Mesenchymal stem cell (in vitro differentiated cells and primary cell): ENCODE measurements around the gene ZFP36.
"Not testable (repeated sequence)": the region's sequence is repeated elsewhere in the genome, so short reads cannot be mapped to it uniquely, and the experiment has no call there.

Source experiments
- DNase-seq: peaks from one replicate; pipeline ENCODE4 v3.0.0-alpha.2; 2013
- H2AFZ ChIP-seq: one replicate; pipeline ENCODE4 v1.6.1; 2013; ENCODE audit warnings: low read depth, mild to moderate bottlenecking, control low read depth, inconsistent platforms, low read length, moderate library complexity
- H2AK5ac ChIP-seq: 2 replicates; pipeline ENCODE4 v1.6.1; 2013; ENCODE audit warnings: low read length, moderate library complexity, mild to moderate bottlenecking, inconsistent platforms; ENCODE audit not compliant: severe bottlenecking
- H2BK120ac ChIP-seq: one replicate; pipeline ENCODE4 v1.6.1; 2013; ENCODE audit warnings: low read depth, mild to moderate bottlenecking, inconsistent platforms, low read length, moderate library complexity
- H2BK12ac ChIP-seq, 2 experiments: one replicate each; pipeline ENCODE4 v1.6.1; 2013; ENCODE audit warnings: inconsistent platforms in 2 of 2, low read length in 2 of 2, mild to moderate bottlenecking in 2 of 2, moderate library complexity in 2 of 2, control low read depth in 1 of 2
- H2BK15ac ChIP-seq: one replicate; pipeline ENCODE4 v1.6.1; 2013; ENCODE audit warnings: mild to moderate bottlenecking, low read depth, inconsistent platforms; ENCODE audit not compliant: poor library complexity, severe bottlenecking
- H2BK5ac ChIP-seq: 2 replicates; pipeline ENCODE4 v1.6.1; 2013; ENCODE audit warnings: low read depth, mild to moderate bottlenecking, low read length, control low read depth, inconsistent platforms; ENCODE audit not compliant: poor library complexity, severe bottlenecking
- H3K14ac ChIP-seq, 2 experiments: one replicate each; pipeline ENCODE4 v1.6.1; 2013; ENCODE audit warnings: inconsistent platforms in 2 of 2, low read length in 2 of 2, control low read depth in 1 of 2, mild to moderate bottlenecking in 1 of 2, moderate library complexity in 1 of 2
- H3K18ac ChIP-seq, 2 experiments: one replicate each; pipeline ENCODE4 v1.6.1; 2013; ENCODE audit warnings: inconsistent platforms in 2 of 2, low read length in 2 of 2, control low read depth in 1 of 2, low read depth in 1 of 2, mild to moderate bottlenecking in 1 of 2
- H3K23ac ChIP-seq, 2 experiments: one replicate each; pipeline ENCODE4 v1.6.1; 2013; ENCODE audit warnings: inconsistent platforms in 2 of 2, low read length in 2 of 2, mild to moderate bottlenecking in 2 of 2, moderate library complexity in 2 of 2, control low read depth in 1 of 2
- H3K27ac ChIP-seq: 2 replicates; pipeline ENCODE4 v1.5.1; 2013; ENCODE audit warnings: mild to moderate bottlenecking, moderate library complexity, low read length, control low read depth, inconsistent platforms; ENCODE audit not compliant: poor library complexity, severe bottlenecking
- H3K27me3 ChIP-seq, 2 experiments: 2 replicates each; pipeline versions ENCODE4 v1.6.1 to v1.7.0; 2013; ENCODE audit warnings: low read length in 2 of 2, mild to moderate bottlenecking in 2 of 2, moderate library complexity in 2 of 2, control low read depth in 1 of 2, inconsistent platforms in 1 of 2; ENCODE audit not compliant: control insufficient read depth in 1 of 2, insufficient read depth in 1 of 2
- H3K36me3 ChIP-seq, 2 experiments: 2 replicates each; pipeline versions ENCODE4 v1.6.1 to v1.7.0; 2013; ENCODE audit warnings: low read length in 2 of 2, control low read depth in 1 of 2, inconsistent platforms in 1 of 2, low read depth in 1 of 2, mild to moderate bottlenecking in 1 of 2; ENCODE audit not compliant: insufficient read depth in 2 of 2, control insufficient read depth in 1 of 2
- H3K4ac ChIP-seq, 2 experiments: one replicate each; pipeline ENCODE4 v1.6.1; 2013; ENCODE audit warnings: inconsistent platforms in 2 of 2, low read length in 2 of 2, mild to moderate bottlenecking in 2 of 2, moderate library complexity in 2 of 2, control low read depth in 1 of 2, low read depth in 1 of 2
- H3K4me1 ChIP-seq: 2 replicates; pipeline ENCODE4 v1.6.1; 2013; ENCODE audit warnings: low read depth, low read length, control low read depth; ENCODE audit not compliant: control insufficient read depth, insufficient read depth
- H3K4me2 ChIP-seq: 2 replicates; pipeline ENCODE4 v1.6.1; 2013; ENCODE audit warnings: low read length, mild to moderate bottlenecking, inconsistent platforms; ENCODE audit not compliant: poor library complexity, severe bottlenecking
- H3K4me3 ChIP-seq, 2 experiments: 2 replicates each; pipeline versions ENCODE4 v1.5.1 to v1.7.0; 2013; ENCODE audit warnings: low read length in 2 of 2, mild to moderate bottlenecking in 2 of 2, control low read depth in 1 of 2, low read depth in 1 of 2; ENCODE audit not compliant: insufficient read depth in 1 of 2
- H3K79me1 ChIP-seq: replicated peaks from 2 replicates; pipeline ENCODE4 v1.6.1; 2013; ENCODE audit warnings: mild to moderate bottlenecking, control low read depth, low read length, inconsistent platforms; ENCODE audit not compliant: poor library complexity, severe bottlenecking
- H3K9ac ChIP-seq: 2 replicates; pipeline ENCODE4 v1.7.0; 2013; ENCODE audit warnings: mild to moderate bottlenecking, low read length, moderate library complexity
- H3K9me3 ChIP-seq: 2 replicates; pipeline ENCODE4 v1.7.0; 2013; ENCODE audit warnings: mild to moderate bottlenecking, low read length; ENCODE audit not compliant: control insufficient read depth
- H4K8ac ChIP-seq: one replicate; pipeline ENCODE4 v1.6.1; 2013; ENCODE audit warnings: inconsistent platforms, mild to moderate bottlenecking, low read length, moderate library complexity
- H4K91ac ChIP-seq: one replicate; pipeline ENCODE4 v1.6.1; 2013; ENCODE audit warnings: mild to moderate bottlenecking, low read length, inconsistent platforms
- WGBS: methylation state at CpG from one replicate; pipeline ENCODE4 v1.1.7; 2013; ENCODE audit warnings: mixed read lengths; 5-methylcytosine and 5-hydroxymethylcytosine counted together

The ZFP36 gene

GRCh38 chr19:39377373-39378362 is 29.0 kb upstream of the ZFP36 start:
- H3K9ac ChIP-seq, result peak overlapping the region; percentile 83
- H2BK12ac ChIP-seq, result no peak overlapping the region
- no peak overlapping the region for H3K14ac ChIP-seq
- DNase-seq, result no peak
- H3K4ac ChIP-seq, result no peak overlapping the region
- no peak overlapping the region for H4K8ac ChIP-seq
- no peak overlapping the region for H2AK5ac ChIP-seq
- no peak overlapping the region for H2BK5ac ChIP-seq
- H2AFZ ChIP-seq, result no peak overlapping the region
- peaks cover 31% of the 10 kb centered on the region for H3K79me1 ChIP-seq
- peaks cover 86 to 92% of the 10 kb centered on the region in 2 experiments for H3K36me3 ChIP-seq
- no peaks in the 10 kb centered on the region for H3K27me3 ChIP-seq
- H2BK15ac ChIP-seq, result no peak overlapping the region
- WGBS, result 96% methylated on average over 18 of the region's 18 CpGs
- H3K9me3 ChIP-seq, result no peaks in the 10 kb centered on the region
- no peak overlapping the region for H3K23ac ChIP-seq
- no peak overlapping the region for H3K27ac ChIP-seq
- no peak overlapping the region for H2BK120ac ChIP-seq
- peak overlapping the region in 1 of 2 experiments; percentile 14 for H3K4me3 ChIP-seq
- H4K91ac ChIP-seq, result no peak overlapping the region
- no peak overlapping the region for H3K4me2 ChIP-seq
- H3K18ac ChIP-seq, result no peak overlapping the region
- peaks cover 3% of the 10 kb centered on the region for H3K4me1 ChIP-seq

GRCh38 chr19:39379366-39379765 is 27.3 kb upstream of the ZFP36 start:
- not testable (repeated sequence) for DNase-seq, H2BK120ac ChIP-seq, H2AFZ ChIP-seq, H3K14ac ChIP-seq, H4K8ac ChIP-seq, H2BK5ac ChIP-seq, H3K4me1 ChIP-seq, H3K18ac ChIP-seq, H3K27me3 ChIP-seq, H3K27ac ChIP-seq, H2BK15ac ChIP-seq, H3K4me2 ChIP-seq, H2AK5ac ChIP-seq, H3K9me3 ChIP-seq, H3K4ac ChIP-seq, H3K4me3 ChIP-seq, H3K23ac ChIP-seq, H4K91ac ChIP-seq, H2BK12ac ChIP-seq
- peak overlapping the region; percentile 55 for H3K9ac ChIP-seq
- peaks cover 21% of the 10 kb centered on the region for H3K79me1 ChIP-seq
- 100% methylated on average over 4 of the region's 4 CpGs for WGBS
- H3K36me3 ChIP-seq, result peaks cover 91 to 97% of the 10 kb centered on the region in 2 experiments

- H3K36me3 ChIP-seq, result peaks cover 93 to 98% of the 10 kb centered on the region in 2 experiments
- H3K23ac ChIP-seq, result no peak overlapping the region
- H3K4ac ChIP-seq, result no peak overlapping the region
- DNase-seq, result no peak
- no peak overlapping the region for H2BK120ac ChIP-seq
- H3K4me3 ChIP-seq, result no peak overlapping the region
- H3K18ac ChIP-seq, result no peak overlapping the region
- no peaks in the 10 kb centered on the region for H3K27me3 ChIP-seq
- no peaks in the 10 kb centered on the region for H3K9me3 ChIP-seq
- H2AK5ac ChIP-seq, result no peak overlapping the region
- H2BK15ac ChIP-seq, result no peak overlapping the region
- no peak overlapping the region for H3K4me2 ChIP-seq
- no peak overlapping the region for H2BK12ac ChIP-seq
- H3K9ac ChIP-seq, result peak overlapping the region; percentile 65
- no peak overlapping the region for H3K27ac ChIP-seq
- no peak overlapping the region for H2AFZ ChIP-seq
- H4K8ac ChIP-seq, result no peak overlapping the region
- no peak overlapping the region for H4K91ac ChIP-seq
- WGBS, result 98% methylated on average over 13 of the region's 14 CpGs
- H3K14ac ChIP-seq, result no peak overlapping the region
- no peaks in the 10 kb centered on the region for H3K4me1 ChIP-seq
- H2BK5ac ChIP-seq, result no peak overlapping the region
- H3K79me1 ChIP-seq, result peaks cover 19% of the 10 kb centered on the region
Observed at GRCh38 chr19:39379865-39380396, 26.7 kb upstream of the ZFP36 start.
